ENCODE results near the gene NEK2. TPM values are rescaled to one million over a fixed set of nuclear protein-coding genes. Genes with fewer than 3 reads are reported as not detected.
"Not testable (repeated sequence)": the region's sequence is repeated elsewhere in the genome, so short reads cannot be mapped to it uniquely, and the experiment has no call there.

NEK2 gene
- total RNA-seq, 2 experiments from 2014 or later, result 60.8 to 62.3 TPM

DNA sequence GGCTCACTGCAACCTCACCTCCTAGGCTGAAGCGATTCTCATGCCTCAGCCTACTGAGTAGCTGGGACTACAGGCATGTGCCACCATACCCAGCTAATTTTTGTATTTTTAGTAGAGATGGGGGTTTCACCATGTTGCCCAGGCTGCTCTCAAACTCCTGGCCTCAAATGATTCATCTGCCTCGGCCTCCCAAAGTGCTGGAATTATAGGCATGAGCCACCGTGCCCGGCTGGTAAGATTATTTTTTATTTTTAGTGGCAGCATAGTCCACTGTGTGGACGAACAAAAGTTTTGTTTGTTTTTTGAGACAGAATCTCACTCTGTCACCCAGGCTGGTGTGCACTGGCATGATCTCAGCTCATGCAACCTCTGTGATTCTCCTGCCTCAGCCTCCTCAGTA lies 29.8 kb downstream of the NEK2 start:
- H3K27me3 Mint-ChIP-seq (ENCODE audit: low read depth); H3K27ac Mint-ChIP-seq; H3K4me3 Mint-ChIP-seq; H3K9me3 Mint-ChIP-seq; H3K36me3 Mint-ChIP-seq (ENCODE audit: low read depth); DNase-seq; intact Hi-C loops (cut with micrococcal nuclease): not testable (repeated sequence)
- H3K4me1 Mint-ChIP-seq (ENCODE audit: low read depth), result peaks cover 12% of the 10 kb centered on the region
- CTCF ChIA-PET, result interaction anchor here (1.2 kb wide), 1 partner anchor 20 kb away, joined by 3 read pairs; no protein-coding TSS in a partner anchor

DNA sequence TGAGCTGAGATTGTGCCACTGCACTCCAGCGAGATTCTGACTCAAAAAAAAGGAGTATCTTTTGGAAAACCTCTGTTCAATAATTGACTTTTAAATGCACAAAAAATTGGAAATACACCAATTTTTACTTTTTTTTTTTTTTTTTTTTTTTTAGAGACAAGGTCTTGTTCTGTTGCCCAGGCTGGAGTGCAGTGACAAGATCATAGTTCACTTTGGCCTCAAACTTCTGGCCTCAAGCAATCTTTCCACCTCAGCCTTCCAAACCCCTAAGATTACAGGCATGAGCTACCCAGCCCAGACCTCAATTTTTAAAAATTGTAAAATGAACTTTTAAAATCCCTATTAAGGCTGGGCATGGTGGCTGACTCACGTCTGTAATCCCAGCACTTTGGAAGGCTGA lies 30.8 kb downstream of the NEK2 start:
- Mint-ChIP-seq H3K27me3 (ENCODE audit: low read depth) (no peaks in the 10 kb centered on the region), H3K27ac (no peak overlapping the region), H3K9me3 (no peaks in the 10 kb centered on the region), H3K36me3 (ENCODE audit: low read depth) (no peaks in the 10 kb centered on the region), H3K4me3 (no peak overlapping the region), H3K4me1 (ENCODE audit: low read depth) (peaks cover 12% of the 10 kb centered on the region)
- intact Hi-C loops (cut with micrococcal nuclease), result no loop called here
- DNase-seq, result no peak
- CTCF ChIA-PET, result interaction anchor here (0.7 to 1.2 kb wide), 2 partner anchors 10 to 19 kb away, joined by 3 read pairs; no protein-coding TSS in a partner anchor

DNA sequence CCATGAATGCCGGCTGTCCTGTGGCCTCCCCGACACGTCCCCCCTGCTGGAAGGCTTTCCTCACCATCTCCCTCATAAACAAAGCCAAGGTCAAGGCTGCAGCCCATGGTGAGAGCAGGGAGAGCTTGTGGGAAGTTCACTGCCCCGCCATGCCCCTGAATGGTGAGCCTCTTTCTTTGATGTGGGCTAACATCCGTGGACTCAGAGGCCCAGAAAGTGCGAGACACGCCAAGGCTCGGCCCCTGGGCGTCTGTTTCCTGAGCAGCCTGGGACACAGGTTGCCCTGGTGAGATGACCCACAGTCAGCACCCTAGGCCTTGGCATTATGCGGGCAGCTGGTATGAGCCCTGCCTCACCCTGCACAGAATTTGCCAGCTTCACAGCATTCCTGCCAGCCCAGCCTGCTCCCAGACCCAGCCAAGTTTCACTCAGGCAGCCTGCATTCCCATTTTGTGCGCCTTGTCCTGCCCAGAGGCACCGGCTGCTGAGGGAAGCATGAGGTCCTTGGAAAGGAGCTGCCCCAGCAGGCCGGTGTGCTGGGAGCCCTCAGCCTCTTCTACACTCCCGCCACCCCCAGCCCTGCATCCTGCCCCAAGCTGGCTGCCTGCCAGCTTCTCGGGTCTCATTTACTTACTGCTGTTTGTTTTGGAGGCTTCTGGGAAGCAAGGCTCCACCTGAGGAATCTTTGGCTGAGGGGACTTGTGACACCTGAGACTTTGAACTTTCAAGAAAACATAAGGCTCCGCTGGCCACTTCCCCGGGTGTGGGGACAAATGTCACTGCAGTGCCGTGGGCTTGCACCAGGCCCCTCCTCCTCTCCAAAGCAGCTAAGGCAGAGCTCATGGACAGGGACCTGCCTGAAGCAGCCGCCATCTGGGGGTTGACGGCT lies 31.9 kb downstream of the NEK2 start:
- no peak overlapping the region for H3K27ac Mint-ChIP-seq

DNA sequence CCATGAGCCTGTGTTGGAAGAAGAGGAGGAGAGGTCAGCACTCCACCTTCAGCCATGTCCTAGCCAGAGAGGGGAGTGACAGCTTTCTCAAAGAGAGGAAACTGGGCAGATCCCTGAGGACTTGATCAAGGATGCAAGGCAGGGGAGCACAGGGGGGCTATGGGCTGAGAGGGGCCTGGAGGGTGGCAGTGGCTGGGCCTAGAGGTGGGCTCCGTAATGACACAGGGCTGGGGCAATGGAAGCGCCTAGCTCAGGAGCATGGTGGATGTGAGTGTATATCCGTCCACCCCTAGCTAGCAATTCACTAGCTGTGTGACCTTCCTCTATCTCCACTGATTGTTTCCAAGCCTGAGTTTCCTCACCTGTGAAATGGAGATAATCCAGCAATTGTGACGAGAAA lies 32.6 kb downstream of the NEK2 start:
- Mint-ChIP-seq H3K27ac (no peak overlapping the region), H3K4me1 (ENCODE audit: low read depth) (peaks cover 12% of the 10 kb centered on the region), H3K9me3 (no peaks in the 10 kb centered on the region)

More for the DNA sequence above, 31.9 kb downstream of the NEK2 start:
- CTCF ChIA-PET, result interaction anchor here (0.5 to 1.3 kb wide), 8 partner anchors 10 to 136 kb away, joined by 3 to 6 read pairs (median 3); no protein-coding TSS in a partner anchor
- H3K36me3 Mint-ChIP-seq (ENCODE audit: low read depth), result no peaks in the 10 kb centered on the region
- intact Hi-C loops (cut with micrococcal nuclease), result no loop called here
- no peaks in the 10 kb centered on the region for H3K27me3 Mint-ChIP-seq (ENCODE audit: low read depth)
- H3K4me1 Mint-ChIP-seq (ENCODE audit: low read depth), result peaks cover 12% of the 10 kb centered on the region
- H3K9me3 Mint-ChIP-seq, result no peaks in the 10 kb centered on the region
- DNase-seq, result peak; percentile 49
- H3K4me3 Mint-ChIP-seq, result no peak overlapping the region

DNA sequence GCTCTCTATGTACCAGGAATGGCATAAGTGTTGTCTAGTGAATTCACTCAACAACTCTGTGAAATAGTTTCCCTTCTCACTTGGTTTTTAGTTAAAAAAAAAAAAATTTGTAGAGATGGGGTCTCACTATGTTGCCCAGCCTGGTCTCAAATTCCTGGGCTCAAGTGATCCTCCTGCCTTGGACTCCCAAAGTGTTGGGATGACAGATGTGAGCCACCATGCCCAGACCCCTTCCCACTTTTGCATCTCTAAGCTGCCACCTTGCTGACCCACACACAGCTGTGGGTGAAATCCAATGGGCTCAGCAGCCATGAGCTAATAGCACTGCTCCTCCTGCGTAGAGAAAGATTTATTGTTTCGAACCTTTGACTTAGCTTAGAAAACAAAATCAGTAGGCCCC lies 33.5 kb downstream of the NEK2 start:
- CTCF ChIA-PET, result interaction anchor here (0.7 kb wide), 1 partner anchor 28 kb away, joined by 3 read pairs; no protein-coding TSS in a partner anchor
- Mint-ChIP-seq H3K4me1 (ENCODE audit: low read depth) (peaks cover 12% of the 10 kb centered on the region), H3K4me3 (no peak overlapping the region), H3K36me3 (ENCODE audit: low read depth) (no peaks in the 10 kb centered on the region), H3K27ac (no peak overlapping the region), H3K9me3 (no peaks in the 10 kb centered on the region), H3K27me3 (ENCODE audit: low read depth) (no peaks in the 10 kb centered on the region)
- intact Hi-C loops (cut with micrococcal nuclease), result no loop called here
- no peak for DNase-seq

More for the DNA sequence above, 32.6 kb downstream of the NEK2 start:
- DNase-seq, result no peak
- Mint-ChIP-seq H3K4me3 (no peak overlapping the region), H3K27me3 (ENCODE audit: low read depth) (no peaks in the 10 kb centered on the region), H3K36me3 (ENCODE audit: low read depth) (no peaks in the 10 kb centered on the region)
- CTCF ChIA-PET, result interaction anchor here (0.5 to 1.3 kb wide), 7 partner anchors 8 to 127 kb away, joined by 3 to 6 read pairs (median 3); no protein-coding TSS in a partner anchor
- intact Hi-C loops (cut with micrococcal nuclease), result no loop called here

DNA sequence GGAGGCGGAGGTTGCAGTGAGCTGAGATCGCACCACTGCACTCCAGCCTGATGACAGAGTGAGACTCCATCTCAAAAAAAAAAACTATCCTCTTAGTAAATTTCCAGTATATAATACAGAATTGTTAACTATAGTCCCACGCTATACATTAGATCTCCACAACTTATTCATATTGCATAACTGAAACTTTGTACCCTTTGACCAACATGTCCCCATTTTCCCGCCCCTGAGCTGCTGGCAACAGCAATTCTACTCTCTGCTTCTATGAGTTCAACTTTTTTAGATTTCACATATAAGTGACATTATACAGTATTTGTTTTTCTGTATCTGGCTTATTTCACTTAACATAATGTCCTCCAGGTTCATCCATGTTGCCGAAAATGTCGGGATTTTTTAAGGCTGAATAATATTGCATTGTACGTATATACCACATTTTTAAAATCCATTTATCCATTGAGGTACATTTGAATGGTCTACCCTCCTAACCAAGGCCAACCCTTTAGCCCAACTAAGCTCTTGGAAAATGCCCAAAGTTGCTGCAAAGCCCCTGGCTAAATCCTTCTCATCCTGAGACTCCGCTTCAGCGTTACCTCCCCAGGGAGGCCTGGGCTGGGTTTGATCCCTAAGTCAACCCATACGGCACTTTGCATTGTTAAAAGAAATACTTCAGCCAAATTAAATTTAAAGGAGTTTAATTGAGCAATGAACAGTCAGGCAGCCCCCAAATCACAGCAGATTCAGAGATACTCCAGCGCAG lies 34.2 kb downstream of the NEK2 start:
- Mint-ChIP-seq H3K36me3 (ENCODE audit: low read depth) (no peaks in the 10 kb centered on the region), H3K9me3 (no peaks in the 10 kb centered on the region), H3K4me1 (ENCODE audit: low read depth) (peaks cover 12% of the 10 kb centered on the region), H3K4me3 (no peak overlapping the region), H3K27me3 (ENCODE audit: low read depth) (no peaks in the 10 kb centered on the region), H3K27ac (no peak overlapping the region)
- intact Hi-C loops (cut with micrococcal nuclease), result no loop called here
- CTCF ChIA-PET, result interaction anchor here (1.1 kb wide), 1 partner anchor 128 kb away, joined by 3 read pairs; no protein-coding TSS in a partner anchor
- no peak for DNase-seq

DNA sequence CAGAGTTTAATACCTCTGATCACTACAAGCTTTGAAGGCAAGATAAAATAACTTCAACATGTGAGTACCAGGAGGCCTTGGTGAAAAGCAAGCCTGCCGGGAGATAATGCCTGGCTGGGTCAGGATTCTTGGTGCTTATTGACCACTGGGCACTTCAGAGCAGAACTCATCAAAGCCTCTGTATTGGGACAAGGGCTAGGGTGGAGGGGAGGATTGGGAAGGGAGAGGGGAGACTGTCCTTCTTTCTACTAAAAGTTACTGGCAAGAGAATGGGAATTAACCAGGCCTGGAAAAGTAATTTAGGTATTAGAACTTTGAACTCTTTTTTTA lies 35.2 kb downstream of the NEK2 start:
- CTCF ChIA-PET, result interaction anchor here (1.1 to 2.8 kb wide), 3 partner anchors 14 to 127 kb away, joined by 3 to 11 read pairs (median 4); no protein-coding TSS in a partner anchor

DNA sequence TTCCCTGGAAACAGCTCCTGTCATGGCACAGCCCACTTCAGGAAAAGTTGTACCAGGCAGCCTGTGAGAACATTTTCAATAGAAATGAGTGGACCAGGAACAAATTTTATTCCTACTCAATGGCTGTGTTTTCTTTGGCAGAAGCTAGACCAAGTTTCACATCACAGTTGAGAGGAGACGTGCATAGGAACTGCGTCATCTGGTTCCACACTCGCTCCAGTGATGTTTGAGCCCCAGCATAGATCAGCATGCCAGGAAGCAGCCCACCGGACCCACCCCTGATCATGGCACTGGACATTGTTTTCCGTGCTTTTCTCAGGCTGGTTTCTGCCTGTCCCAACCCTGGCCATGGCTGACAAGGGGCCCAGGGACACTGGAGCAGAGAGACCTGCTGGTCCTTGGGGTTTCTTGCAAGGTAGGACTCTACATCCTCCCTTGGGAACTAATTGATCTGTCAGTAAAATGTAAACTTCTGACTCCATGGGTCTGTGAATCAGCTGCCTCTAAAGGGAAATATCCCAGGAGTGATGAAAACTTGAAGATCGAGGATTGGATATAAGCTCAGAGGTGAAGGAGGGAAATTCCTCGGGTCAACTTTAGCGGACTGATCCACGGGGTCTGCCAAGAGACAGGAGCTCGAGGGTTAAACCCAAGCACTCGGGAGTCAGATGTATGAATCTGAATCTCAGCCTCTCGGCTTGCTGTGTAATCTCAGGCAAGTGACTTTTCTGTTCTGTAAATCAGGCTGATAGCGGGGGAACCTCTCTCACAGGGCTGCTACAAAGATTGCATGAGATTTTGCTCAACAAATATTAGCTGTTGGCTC lies 35.7 kb downstream of the NEK2 start:
- Mint-ChIP-seq H3K36me3 (ENCODE audit: low read depth) (no peaks in the 10 kb centered on the region), H3K27me3 (ENCODE audit: low read depth) (no peaks in the 10 kb centered on the region), H3K4me1 (ENCODE audit: low read depth) (peaks cover 12% of the 10 kb centered on the region), H3K9me3 (no peaks in the 10 kb centered on the region), H3K27ac (no peak overlapping the region), H3K4me3 (no peak overlapping the region)
- intact Hi-C loops (cut with micrococcal nuclease), result no loop called here
- CTCF ChIA-PET, result interaction anchor here (1.1 to 2.8 kb wide), 4 partner anchors 9 to 126 kb away, joined by 3 to 11 read pairs (median 4); no protein-coding TSS in a partner anchor
- DNase-seq, result no peak

More for the DNA sequence above, 35.2 kb downstream of the NEK2 start:
- no peak overlapping the region for H3K4me3 Mint-ChIP-seq
- DNase-seq, result no peak
- intact Hi-C loops (cut with micrococcal nuclease), result no loop called here
- no peak overlapping the region for H3K27ac Mint-ChIP-seq
- H3K9me3 Mint-ChIP-seq, result no peaks in the 10 kb centered on the region
- no peaks in the 10 kb centered on the region for H3K27me3 Mint-ChIP-seq (ENCODE audit: low read depth)
- H3K4me1 Mint-ChIP-seq (ENCODE audit: low read depth), result peaks cover 12% of the 10 kb centered on the region
- H3K36me3 Mint-ChIP-seq (ENCODE audit: low read depth), result no peaks in the 10 kb centered on the region

DNA sequence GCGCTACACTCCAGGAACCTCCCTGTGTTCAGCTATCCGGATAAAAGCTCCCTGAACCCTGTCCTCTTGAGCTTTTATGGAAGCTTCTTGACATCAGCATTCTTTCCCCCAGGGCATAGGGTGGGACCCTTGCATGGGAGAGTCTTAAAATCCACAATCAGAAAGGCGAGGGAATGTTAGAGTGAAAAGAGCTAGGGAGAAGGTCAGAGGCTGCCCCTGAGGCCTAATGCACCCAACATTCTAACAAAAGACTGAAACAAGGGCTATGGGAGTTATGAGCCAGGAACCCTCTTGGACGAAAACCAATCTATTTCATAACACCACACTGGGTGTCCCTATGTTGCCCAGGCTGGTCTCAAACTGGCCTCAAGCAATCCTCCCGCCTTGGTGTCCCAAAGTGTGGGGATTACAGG lies 36.7 kb downstream of the NEK2 start:
- Mint-ChIP-seq H3K27me3 (ENCODE audit: low read depth) (no peaks in the 10 kb centered on the region), H3K36me3 (ENCODE audit: low read depth) (no peaks in the 10 kb centered on the region), H3K27ac (no peak overlapping the region), H3K4me1 (ENCODE audit: low read depth) (peaks cover 6% of the 10 kb centered on the region), H3K4me3 (no peak overlapping the region), H3K9me3 (no peaks in the 10 kb centered on the region)
- no peak for DNase-seq
- intact Hi-C loops (cut with micrococcal nuclease), result no loop called here
- CTCF ChIA-PET, result interaction anchor here (1.3 to 2.8 kb wide), 3 partner anchors 10 to 124 kb away, joined by 3 to 11 read pairs (median 4); no protein-coding TSS in a partner anchor

DNA sequence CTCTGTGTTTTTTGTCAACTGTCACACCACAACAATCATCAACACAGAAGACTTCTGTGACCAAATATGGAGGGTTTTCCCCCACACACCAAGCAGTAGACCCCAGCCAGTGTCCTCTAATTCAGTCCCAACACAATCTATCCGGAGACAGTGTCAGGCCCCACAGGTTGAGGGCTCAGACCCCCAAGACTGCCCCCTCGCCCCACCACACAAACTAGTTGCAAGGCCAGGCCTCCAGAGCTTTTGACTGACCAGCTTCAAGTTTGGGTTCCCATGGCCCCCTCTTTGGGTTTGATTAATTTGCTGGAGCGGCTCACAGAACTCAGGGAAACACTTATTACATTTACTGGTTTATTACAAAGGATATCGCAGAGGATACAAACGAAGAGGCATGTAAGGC lies 37.2 kb downstream of the NEK2 start:
- H3K27ac Mint-ChIP-seq, result no peak overlapping the region
- CTCF ChIA-PET, result interaction anchor here (1.3 to 2.8 kb wide), 2 partner anchors 10 to 16 kb away, joined by 3 to 11 read pairs; no protein-coding TSS in a partner anchor
- H3K36me3 Mint-ChIP-seq (ENCODE audit: low read depth), result no peaks in the 10 kb centered on the region
- H3K4me1 Mint-ChIP-seq (ENCODE audit: low read depth), result peaks cover 2% of the 10 kb centered on the region
- intact Hi-C loops (cut with micrococcal nuclease), result no loop called here
- no peak overlapping the region for H3K4me3 Mint-ChIP-seq
- no peaks in the 10 kb centered on the region for H3K27me3 Mint-ChIP-seq (ENCODE audit: low read depth)
- no peaks in the 10 kb centered on the region for H3K9me3 Mint-ChIP-seq
- DNase-seq, result no peak

DNA sequence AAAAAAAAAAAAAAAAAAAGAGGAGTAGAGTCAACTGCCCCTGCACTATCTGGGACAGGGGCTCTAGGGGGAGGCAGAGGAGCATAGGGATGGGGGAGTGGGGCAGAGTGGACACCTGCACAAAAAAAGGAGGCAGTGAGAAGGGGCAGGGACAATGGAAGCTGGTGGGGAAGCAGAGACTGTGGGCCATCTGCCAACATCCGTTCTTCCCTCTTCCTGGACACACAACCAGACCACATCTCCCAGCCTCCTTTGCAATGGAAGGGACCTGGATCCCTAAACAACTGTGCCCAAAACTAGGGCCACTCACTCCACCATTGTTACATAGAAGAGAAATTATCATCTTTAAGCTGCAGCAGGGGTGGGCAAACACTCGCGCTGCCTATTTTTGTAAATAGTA lies 38.4 kb downstream of the NEK2 start:
- CTCF ChIA-PET, result no interaction called here
- no peaks in the 10 kb centered on the region for H3K9me3 Mint-ChIP-seq

More for the DNA sequence above, 38.4 kb downstream of the NEK2 start:
- intact Hi-C loops (cut with micrococcal nuclease), result no loop called here
- Mint-ChIP-seq H3K36me3 (ENCODE audit: low read depth) (no peaks in the 10 kb centered on the region), H3K4me1 (ENCODE audit: low read depth) (no peaks in the 10 kb centered on the region), H3K4me3 (no peak overlapping the region), H3K27ac (no peak overlapping the region), H3K27me3 (ENCODE audit: low read depth) (no peaks in the 10 kb centered on the region)
- DNase-seq, result no peak
